GM12878 (cell line): ENCODE results near the gene GPC6. TPM values are rescaled to one million over a fixed set of nuclear protein-coding genes. Genes with fewer than 3 reads are reported as not detected.

Experiments
- ATAC-seq: fragments of 200-7000 bp; cut with Tn5 transposase; 3 replicates; pipeline ENCODE4 v1.9.1; 2020; ENCODE audit warnings: mild to moderate bottlenecking, moderate library complexity
- BruUV-seq: library from RNA; stranded (reverse); fragments of 400-500 nt; replicated peaks from 2 replicates; lab custom pipeline; 2021; lab: Mats Ljungman, UMichigan
- CTCF ChIA-PET: fragments of 300-600 bp; sonication (Branson Sonifier 250); formaldehyde crosslinking; extraction: SDS; loops from one replicate; lab custom pipeline; 2021; ENCODE audit warnings: inconsistent platforms; lab: Yijun Ruan, JAX
- POLR2A ChIA-PET: fragments of 350-600 bp; formaldehyde crosslinking; extraction: SDS; loops from one replicate; lab custom pipeline; 2021; ENCODE audit warnings: inconsistent platforms; lab: Charles Lee
- RAD21 ChIA-PET: fragments of 300-600 bp; sonication (Branson Sonifier 250); formaldehyde crosslinking; loops from one replicate; lab custom pipeline; 2023; ENCODE audit warnings: antibody characterized with exemption; ENCODE audit not compliant: unreplicated experiment; lab: Charles Lee
- SMC1A ChIA-PET: fragments of 300-600 bp; sonication (Branson Sonifier 250); formaldehyde crosslinking; loops from one replicate; lab custom pipeline; 2023; ENCODE audit not compliant: unreplicated experiment, uncharacterized antibody; lab: Charles Lee
- DNase-seq: peaks from one replicate; pipeline ENCODE4 v3.0.0-alpha.2; 2011; ENCODE audit warnings: low read depth, low spot score
- FAIRE-seq: peaks from 3 replicates; lab custom pipeline; 2011; peaks lifted over from hg19 to GRCh38; lab: Jason Lieb, UNC
- H2AFZ ChIP-seq: 2 replicates; pipeline ENCODE4 v1.6.0; 2011; ENCODE audit warnings: low read depth, low read length, control low read depth; ENCODE audit not compliant: control insufficient read depth
- H3K27ac ChIP-seq: 2 replicates; pipeline ENCODE4 v1.5.1; 2011; ENCODE audit warnings: control low read depth; ENCODE audit not compliant: control insufficient read depth, insufficient read depth
- H3K27me3 ChIP-seq, 2 experiments: replicated peaks in 1 of 2; 2 replicates each; pipeline versions ENCODE4 v1.6.0 to v1.6.1; 2011; ENCODE audit warnings: low read length in 1 of 2; ENCODE audit not compliant: control insufficient read depth in 2 of 2, insufficient read depth in 2 of 2
- H3K36me3 ChIP-seq, 2 experiments: 2 replicates each; pipeline ENCODE4 v1.5.1; 2011; ENCODE audit warnings: low read length in 1 of 2; ENCODE audit not compliant: control insufficient read depth in 2 of 2, insufficient read depth in 2 of 2
- H3K4me1 ChIP-seq: 2 replicates; pipeline ENCODE4 v1.6.1; 2011; ENCODE audit warnings: mild to moderate bottlenecking, low read length, moderate library complexity, mixed read lengths; ENCODE audit not compliant: control insufficient read depth, insufficient read depth
- H3K4me2 ChIP-seq: 2 replicates; pipeline ENCODE4 v1.6.0; 2011; ENCODE audit warnings: control low read depth; ENCODE audit not compliant: control insufficient read depth, insufficient read depth
- H3K4me3 ChIP-seq: fragments of 200-600 bp; sonication (generic); 2 replicates; pipeline ENCODE4 v1.5.1; 2016
- H3K79me2 ChIP-seq: 2 replicates; pipeline ENCODE4 v1.6.0; 2011; ENCODE audit warnings: low read length; ENCODE audit not compliant: control insufficient read depth, insufficient read depth
- H3K9ac ChIP-seq: 2 replicates; pipeline ENCODE4 v1.8.0; 2011; ENCODE audit warnings: low read length, control low read depth, mixed read lengths; ENCODE audit not compliant: control insufficient read depth, insufficient read depth
- H3K9me3 ChIP-seq: replicated peaks from 3 replicates; pipeline ENCODE4 v1.5.1; 2011; ENCODE audit warnings: mild to moderate bottlenecking, low read length; ENCODE audit not compliant: control insufficient read depth, insufficient read depth
- H4K20me1 ChIP-seq: 2 replicates; pipeline ENCODE4 v1.6.0; 2011; ENCODE audit not compliant: control insufficient read depth, insufficient read depth
- BMI1 ChIP-seq: fragments of 450-650 bp; IDR thresholded peaks from 2 replicates; pipeline ENCODE4 v1.6.1; 2016; ENCODE audit warnings: mild to moderate bottlenecking, moderate library complexity, borderline replicate concordance
- CHD2 ChIP-seq: IDR thresholded peaks from 2 replicates; pipeline ENCODE4 v1.6.1; 2011; ENCODE audit warnings: low read depth, low read length, improper control_type of control experiment, borderline replicate concordance
- CREM ChIP-seq: IDR thresholded peaks from 2 replicates; pipeline ENCODE4 v1.6.1; 2014; ENCODE audit warnings: antibody characterized with exemption, low read depth
- E2F4 ChIP-seq: IDR thresholded peaks from 2 replicates; pipeline ENCODE4 v1.6.1; 2012; ENCODE audit warnings: low read depth, low read length, improper control_type of control experiment
- ESRRA ChIP-seq: IDR thresholded peaks from 2 replicates; pipeline ENCODE4 v1.6.1; 2012; ENCODE audit warnings: mild to moderate bottlenecking, low read length, improper control_type of control experiment
- GABPA ChIP-seq: IDR thresholded peaks from 2 replicates; pipeline ENCODE4 v1.6.1; 2014; ENCODE audit warnings: antibody characterized with exemption, low read depth, mild to moderate bottlenecking, inconsistent platforms
- HCFC1 ChIP-seq: fragments of 150-350 bp; IDR thresholded peaks from 2 replicates; pipeline ENCODE4 v1.6.1; 2014; ENCODE audit warnings: low read length
- MEF2A ChIP-seq: IDR thresholded peaks from 2 replicates; pipeline ENCODE4 v1.6.1; 2011; ENCODE audit warnings: low read depth, mild to moderate bottlenecking, low read length, moderate library complexity; ENCODE audit not compliant: insufficient read depth
- NRF1 ChIP-seq: conservative IDR thresholded peaks from 2 replicates; pipeline ENCODE4 v1.6.1; 2011; ENCODE audit warnings: mild to moderate bottlenecking, low read depth, low read length, improper control_type of control experiment
- POU2F2 ChIP-seq: IDR thresholded peaks from 3 replicates; pipeline ENCODE4 v1.6.1; 2011; ENCODE audit warnings: low read depth, mild to moderate bottlenecking, low read length, borderline replicate concordance
- RAD21 ChIP-seq: IDR thresholded peaks from 2 replicates; pipeline ENCODE4 v1.6.1; 2011; ENCODE audit warnings: mild to moderate bottlenecking, low read depth, low read length, moderate library complexity; ENCODE audit not compliant: insufficient read depth
- RUNX3 ChIP-seq: IDR thresholded peaks from 2 replicates; pipeline ENCODE4 v1.6.1; 2012; ENCODE audit warnings: low read length, inconsistent platforms
- SIX5 ChIP-seq: IDR thresholded peaks from 2 replicates; pipeline ENCODE4 v1.6.1; 2011; ENCODE audit warnings: mild to moderate bottlenecking, low read depth, low read length, moderate library complexity; ENCODE audit not compliant: severe bottlenecking
- SMAD1 ChIP-seq: fragments of 450-650 bp; IDR thresholded peaks from 2 replicates; pipeline ENCODE4 v1.6.1; 2018; ENCODE audit warnings: mild to moderate bottlenecking, low read depth; ENCODE audit not compliant: partially characterized antibody
- SREBF2 ChIP-seq: IDR thresholded peaks from 2 replicates; pipeline ENCODE4 v1.6.1; 2012; ENCODE audit warnings: mild to moderate bottlenecking, low read length
- TARDBP ChIP-seq: IDR thresholded peaks from 2 replicates; pipeline ENCODE4 v1.6.1; 2016; ENCODE audit warnings: borderline replicate concordance
- ZNF592 ChIP-seq: fragments of 450-650 bp; IDR thresholded peaks from 2 replicates; pipeline ENCODE4 v1.6.1; 2017; ENCODE audit warnings: mild to moderate bottlenecking, moderate library complexity
- ZSCAN29 ChIP-seq: fragments of 450-650 bp; IDR thresholded peaks from 2 replicates; pipeline ENCODE4 v1.6.1; 2017; ENCODE audit warnings: mild to moderate bottlenecking, moderate library complexity
- WGBS: methylation state at CpG from one replicate; pipeline ENCODE4 v1.1.6; 2016; ENCODE audit warnings: low lambda C conversion rate; ENCODE audit not compliant: insufficient replicate concordance, insufficient coverage; ENCODE audit errors: missing lambda C conversion rate; 5-methylcytosine and 5-hydroxymethylcytosine counted together
- in situ Hi-C: fragments of 300-500 bp; cut with MboI; formaldehyde crosslinking; loops from 9 replicates; pipeline ENCODE4 v1.14.3; 2018; ENCODE audit warnings: mixed read lengths
- intact Hi-C: fragments of 100-400 bp; cut with micrococcal nuclease; formaldehyde crosslinking; loops from one replicate; pipeline ENCODE4 v1.14.2; 2022; ENCODE audit not compliant: unreplicated experiment
- polyA plus RNA-seq, 11 experiments: library from polyadenylated mRNA; depleted of rRNA in 4 of 11; unstranded in 6 of 11; stranded (reverse) in 5 of 11; fragments of >200 nt; fragmentation: Nextera tagmentation in 4 of 11; fragmentation: Illumina TruSeq in 1 of 11; extraction: Ambion mirVana in 4 of 11; extraction: Trizol in 1 of 11; gene quantifications; 1 replicate in 1 of 11; 2 replicates in 10 of 11; pipeline versions ENCODE4 v1.2.1 to v1.2.3, GENCODE V29; 2011 to 2016; ENCODE audit warnings: inconsistent platforms in 2 of 11, missing spikeins in 2 of 11, low read depth in 1 of 11
- total RNA-seq, 4 experiments: library from RNA; depleted of rRNA in 3 of 4; stranded (reverse); fragments of >200 nt in 3 of 4; fragmentation: Illumina TruSeq in 1 of 4; extraction: Trizol in 1 of 4; gene quantifications; 2 replicates each; pipeline versions ENCODE4 v1.2.1 to v1.2.3, GENCODE V29; 2013 to 2021

Gene GPC6
- total and polyA plus RNA-seq, 10 of the 15 experiments (the other 5 are each of a cell fraction or from before 2014, with no cell fraction given): 0.03 to 0.04 (median 0.03) TPM; not detected in 7

DNA sequence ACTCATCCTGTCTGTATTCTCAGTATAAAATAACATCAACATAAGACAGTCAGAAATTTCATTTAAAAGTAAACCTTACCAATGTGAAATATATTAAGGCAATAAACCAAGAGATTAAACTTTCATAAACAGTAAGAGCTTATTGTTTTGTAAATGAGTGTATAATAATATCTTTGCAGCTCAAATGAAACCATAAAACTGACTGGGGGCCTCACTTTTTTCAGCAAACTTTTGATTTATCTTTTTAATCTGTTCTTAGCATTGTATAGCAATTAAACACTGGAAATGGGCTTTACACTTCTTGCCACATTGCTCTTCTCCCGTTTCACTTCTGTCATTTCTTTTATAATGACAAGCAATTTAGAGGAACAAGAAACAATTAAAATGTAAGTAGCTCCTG, 580.3 kb downstream of the GPC6 start:
- intact Hi-C loops: no loop called here
- H3K79me2 ChIP-seq: no peaks in the 10 kb centered on the region
- no peaks in the 10 kb centered on the region for H3K36me3 ChIP-seq
- POLR2A ChIA-PET: no interaction called here
- H3K27me3 ChIP-seq: no peaks in the 10 kb centered on the region
- no peak for FAIRE-seq
- H4K20me1 ChIP-seq: no peaks in the 10 kb centered on the region
- H3K27ac ChIP-seq: no peak overlapping the region
- WGBS: 0% methylated on average over 1 of the region's 1 CpG
- H3K9me3 ChIP-seq: no peaks in the 10 kb centered on the region
- no peak overlapping the region for H2AFZ ChIP-seq
- in situ Hi-C loops: no loop called here
- no TSS peak for BruUV-seq
- SMC1A ChIA-PET: interaction anchor here (1.1 kb wide), 1 partner anchor 213 kb away, joined by 3 read pairs; no protein-coding TSS in a partner anchor
- no peak overlapping the region for H3K4me3 ChIP-seq
- TF ChIP-seq SREBF2 (no peak), POU2F2 (no peak), CREM (no peak), HCFC1 (no peak), E2F4 (no peak), RUNX3 (no peak), BMI1 (no peak), ZSCAN29 (no peak), RAD21 (no peak), NRF1 (no peak), MEF2A (no peak), GABPA (no peak), TARDBP (no peak), ESRRA (no peak), SMAD1 (no peak), SIX5 (no peak), ZNF592 (no peak), CHD2 (no peak)
- CTCF ChIA-PET: no interaction called here
- RAD21 ChIA-PET: no interaction called here
- ATAC-seq: no peak
- H3K4me1 ChIP-seq: no peaks in the 10 kb centered on the region
- no peak overlapping the region for H3K9ac ChIP-seq
- no peak for DNase-seq
- no peak overlapping the region for H3K4me2 ChIP-seq
